Tibial nerve (tissue), 4 donors: ENCODE results near the gene PCDH9.

Source experiments
- CTCF ChIP-seq, 5 experiments: fragments of 200-600 bp in 3 of 5; fragments of 450-650 bp in 2 of 5; sonication (generic) in 3 of 5; IDR thresholded peaks; one replicate each; pipeline ENCODE4 v1.5.1; 2016 to 2019; ENCODE audit warnings: antibody characterized with exemption in 5 of 5, mild to moderate bottlenecking in 3 of 5, moderate library complexity in 2 of 5
- EP300 ChIP-seq, 2 donors: sonication (generic); formaldehyde crosslinking; IDR thresholded peaks; one replicate each; pipeline ENCODE4 v1.6.1; 2017; ENCODE audit warnings: antibody characterized with exemption in 2 of 2, mild to moderate bottlenecking in 1 of 2

DNA sequence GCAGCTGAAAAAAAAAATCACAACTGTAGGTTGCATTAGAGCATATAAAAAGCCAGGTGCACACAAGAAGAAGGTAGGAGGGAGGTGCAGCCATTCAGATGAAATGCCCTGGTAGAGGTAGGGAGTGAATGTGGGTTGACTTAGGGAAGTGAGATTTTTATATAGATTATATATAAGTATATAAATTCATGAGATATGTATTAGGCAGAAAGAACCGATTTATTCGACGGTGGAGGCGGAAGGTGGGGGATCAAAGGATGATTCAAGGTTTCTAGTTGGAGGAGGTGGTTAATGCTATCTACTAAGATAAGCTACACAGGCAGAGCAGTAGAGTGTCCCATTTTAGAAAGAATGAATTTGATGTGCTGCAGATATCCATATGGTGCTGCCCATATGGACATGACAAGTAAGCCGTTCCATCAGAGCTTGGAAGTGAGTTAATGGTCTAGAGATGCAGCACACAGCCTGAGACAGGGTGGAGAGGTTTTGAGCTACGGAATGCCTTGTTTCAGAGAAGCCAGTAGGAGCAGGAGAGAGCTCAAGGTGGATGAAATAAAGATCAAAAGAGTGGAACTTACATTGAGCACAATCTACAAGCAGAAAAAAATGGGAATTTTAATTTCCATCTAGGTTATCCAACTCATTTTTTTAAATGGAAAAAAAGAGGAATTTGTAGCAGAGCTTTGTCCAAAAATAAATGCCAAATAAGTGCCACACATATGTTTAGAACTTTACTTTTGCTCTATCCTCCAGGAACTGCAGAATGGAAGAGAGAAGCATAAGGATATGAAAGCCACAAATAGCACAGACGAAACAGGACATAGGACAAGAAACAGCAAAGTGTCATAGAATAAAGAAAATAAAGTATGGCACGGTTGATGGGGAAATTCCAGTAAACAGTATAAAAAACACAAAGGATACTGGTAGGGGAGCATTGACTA is 177.3 kb downstream of the PCDH9 start:
- TF ChIP-seq CTCF (IDR thresholded peaks at IDR 0.05): no peak
- no peak for TF ChIP-seq EP300 (IDR thresholded peaks at IDR 0.05)
